Measurements from ENCODE around the gene SLC25A52. TPM values are rescaled to one million over a fixed set of nuclear protein-coding genes. Genes with fewer than 3 reads are reported as not detected.

SLC25A52 gene
- total RNA-seq, 1 donor from 2014 or later, result not detected

DNA sequence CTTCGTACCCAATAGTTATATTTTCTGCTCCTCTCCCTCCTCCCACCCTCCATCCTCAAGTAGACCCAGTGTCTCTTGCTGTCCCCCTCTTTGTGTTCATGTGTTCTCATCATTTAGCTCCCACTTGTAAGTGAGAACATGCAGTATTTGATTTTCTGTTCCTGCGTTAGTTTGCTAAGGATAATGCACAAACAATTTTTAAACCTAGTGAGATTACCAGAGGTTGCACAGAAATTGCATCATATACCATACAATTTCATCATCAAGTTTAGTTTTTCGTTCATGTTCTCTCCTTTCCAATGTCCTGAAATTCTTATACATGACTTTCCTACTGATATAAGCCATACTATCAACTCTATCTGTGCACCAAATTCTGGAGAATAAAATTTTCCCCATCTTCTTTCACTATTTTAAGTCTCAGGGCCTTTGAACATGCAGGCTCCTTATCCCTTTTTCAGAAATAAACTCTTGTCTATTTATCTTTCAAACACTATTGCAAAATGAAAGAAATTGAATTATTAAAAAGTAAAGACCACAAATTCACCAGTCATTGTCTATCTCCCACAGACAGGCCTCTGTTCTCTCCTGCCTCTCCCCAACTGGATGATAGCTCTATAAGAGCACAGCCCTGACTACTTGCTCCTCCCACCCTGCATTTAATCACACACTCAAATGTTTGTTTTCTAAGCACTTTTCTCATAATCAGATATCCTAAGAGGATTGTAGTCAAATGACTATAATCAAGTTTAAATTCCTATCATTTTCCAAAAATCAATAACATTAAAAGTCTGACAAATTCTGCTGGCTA is 49.1 kb downstream of the SLC25A52 start:
- intact Hi-C loops (cut with DNase I), result no loop called here
- no peak for ATAC-seq (ENCODE audit: poor library complexity)

DNA sequence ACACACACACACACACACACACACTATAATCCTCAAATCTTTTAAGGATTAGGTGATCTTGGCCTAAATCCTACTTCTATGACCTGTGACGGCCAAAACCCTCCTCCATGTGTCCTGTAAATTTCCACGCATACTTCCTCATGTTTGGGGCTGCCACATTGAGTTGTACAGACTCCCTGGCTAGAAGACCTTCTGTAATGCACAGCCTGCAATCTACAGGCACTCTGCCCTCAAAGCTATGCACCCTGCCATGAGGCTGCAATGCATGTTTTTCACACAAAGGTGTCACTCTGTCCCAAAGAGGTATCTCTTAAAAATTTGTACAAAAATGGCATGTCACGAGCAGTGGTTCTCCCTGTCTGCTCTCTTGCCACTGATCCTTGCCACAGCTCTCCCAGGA is 49.9 kb downstream of the SLC25A52 start:
- DNase-seq (no peak), ATAC-seq (ENCODE audit: poor library complexity) (no peak)
- intact Hi-C loops (cut with DNase I), result no loop called here

More for the DNA sequence above, 49.1 kb downstream of the SLC25A52 start:
- no peak for DNase-seq

Other genes starting within 250 kb of the SLC25A52 start
- gene TTR, start 169.0 kb downstream of the SLC25A52 start, total RNA-seq, result not detected
- 7.4 TPM for gene B4GALT6, start 76.3 kb downstream of the SLC25A52 start, total RNA-seq
- 34.1 TPM for gene TRAPPC8, start 182.2 kb upstream of the SLC25A52 start, total RNA-seq